ENCODE measurements around the gene RALGAPA1. TPM values are rescaled to one million over a fixed set of nuclear protein-coding genes. Genes with fewer than 3 reads are reported as not detected.
"Not testable (repeated sequence)": the region's sequence is repeated elsewhere in the genome, so short reads cannot be mapped to it uniquely, and the experiment has no call there.

RALGAPA1 gene
- total RNA-seq, 1 experiment from 2014 or later, result 138 TPM

GRCh38 chr14:35847636-35848035, 38.5 kb upstream of the RALGAPA1 start:
- no peaks in the 10 kb centered on the region for H3K27me3 ChIP-seq (ENCODE audit: low read length)

GRCh38 chr14:35844494-35844893, 35.4 kb upstream of the RALGAPA1 start:
- no peak overlapping the region for H3K4me3 ChIP-seq (ENCODE audit: low read length)
- H3K27me3 ChIP-seq (ENCODE audit: low read length), result no peaks in the 10 kb centered on the region
- DNase-seq, result no peak
- H3K27ac ChIP-seq (ENCODE audit: low read length), result no peak overlapping the region
- no peaks in the 10 kb centered on the region for H3K9me2 ChIP-seq (replicated peaks; ENCODE audit: insufficient read depth, low read length)
- H3K79me2 ChIP-seq (ENCODE audit: low read length), result peaks cover 93% of the 10 kb centered on the region
- no peaks in the 10 kb centered on the region for H4K20me1 ChIP-seq (ENCODE audit: insufficient read depth, low read depth, low read length)
- no peak overlapping the region for H3K9ac ChIP-seq (ENCODE audit: low read length)
- H3K9me3 ChIP-seq (ENCODE audit: low read length), result peaks cover 3% of the 10 kb centered on the region; the same call in 1 of the 2 replicates
- no peak overlapping the region for H2AFZ ChIP-seq (ENCODE audit: low read length)
- H3K4me1 ChIP-seq (ENCODE audit: low read length), result peaks cover 25% of the 10 kb centered on the region
- H3K4me2 ChIP-seq (ENCODE audit: low read depth, low read length, poor library complexity, severe bottlenecking), result no peak overlapping the region
- H3K36me3 ChIP-seq (ENCODE audit: insufficient read depth, low read length), result peaks cover 75% of the 10 kb centered on the region

More at GRCh38 chr14:35847636-35848035, 38.5 kb upstream of the RALGAPA1 start:
- Histone ChIP-seq H3K4me3 (ENCODE audit: low read length) (no peak overlapping the region), H3K9me3 (ENCODE audit: low read length) (no peaks in the 10 kb centered on the region), H2AFZ (ENCODE audit: low read length) (no peak overlapping the region), H3K27ac (ENCODE audit: low read length) (peak overlapping the region; percentile 37; the same call in 1 of the 2 replicates), H3K4me2 (ENCODE audit: low read depth, low read length, poor library complexity, severe bottlenecking) (no peak overlapping the region), H3K36me3 (ENCODE audit: insufficient read depth, low read length) (peaks cover 71% of the 10 kb centered on the region), H3K79me2 (ENCODE audit: low read length) (peaks cover 91% of the 10 kb centered on the region), H4K20me1 (ENCODE audit: insufficient read depth, low read depth, low read length) (no peaks in the 10 kb centered on the region), H3K9me2 (replicated peaks; ENCODE audit: insufficient read depth, low read length) (no peaks in the 10 kb centered on the region), H3K9ac (ENCODE audit: low read length) (no peak overlapping the region), H3K4me1 (ENCODE audit: low read length) (peaks cover 25% of the 10 kb centered on the region)
- no peak for DNase-seq

DNA sequence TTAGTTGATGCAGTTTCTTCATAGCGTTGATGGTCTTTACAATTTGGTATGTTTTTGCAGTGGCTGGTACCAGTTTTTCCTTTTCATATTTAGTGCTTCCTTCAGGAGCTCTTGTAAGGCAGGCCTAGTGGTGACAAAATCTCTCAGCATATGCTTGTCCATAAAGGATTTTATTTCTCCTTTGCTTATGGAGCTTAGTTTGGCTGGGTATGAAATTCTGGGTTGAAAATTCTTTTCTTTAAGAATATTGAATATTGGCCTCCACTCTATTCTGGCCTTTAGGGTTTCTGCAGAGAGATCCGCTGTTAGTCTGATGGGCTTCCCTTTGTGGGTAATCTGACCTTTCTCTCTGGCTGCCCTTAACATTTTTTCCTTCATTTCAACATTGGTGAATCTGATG, 33.1 kb upstream of the RALGAPA1 start:
- H3K27ac ChIP-seq (ENCODE audit: low read length); H3K9me3 ChIP-seq (ENCODE audit: low read length); H2AFZ ChIP-seq (ENCODE audit: low read length); H3K9ac ChIP-seq (ENCODE audit: low read length); H3K4me3 ChIP-seq (ENCODE audit: low read length); H3K4me2 ChIP-seq (ENCODE audit: low read depth, low read length, poor library complexity, severe bottlenecking); H4K20me1 ChIP-seq (ENCODE audit: insufficient read depth, low read depth, low read length); H3K27me3 ChIP-seq (ENCODE audit: low read length); DNase-seq; H3K9me2 ChIP-seq (replicated peaks; ENCODE audit: insufficient read depth, low read length): not testable (repeated sequence)
- Histone ChIP-seq H3K36me3 (ENCODE audit: insufficient read depth, low read length) (peaks cover 74% of the 10 kb centered on the region), H3K4me1 (ENCODE audit: low read length) (peaks cover 19% of the 10 kb centered on the region), H3K79me2 (ENCODE audit: low read length) (peaks cover 80% of the 10 kb centered on the region)

DNA sequence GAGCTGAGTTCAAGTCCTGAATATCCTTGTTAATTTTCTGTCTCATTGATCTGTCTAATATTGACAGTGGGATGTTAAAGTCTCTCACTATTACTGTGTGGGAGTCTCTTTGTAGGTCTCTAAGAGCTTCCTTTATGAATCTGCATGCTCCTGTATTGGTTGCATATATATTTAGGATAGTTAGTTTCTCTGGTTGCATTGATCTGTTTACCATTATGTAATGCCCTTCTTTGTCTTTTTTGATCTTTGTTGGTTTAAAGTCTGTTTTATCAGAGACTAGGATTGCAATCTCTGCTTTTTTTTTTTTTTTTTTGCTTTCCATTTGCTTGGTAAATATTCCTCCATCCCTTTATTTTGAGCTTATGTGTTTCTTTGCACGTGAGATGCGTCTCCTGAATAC, 32.6 kb upstream of the RALGAPA1 start:
- not testable (repeated sequence) for H2AFZ ChIP-seq (ENCODE audit: low read length); H3K27ac ChIP-seq (ENCODE audit: low read length); H3K4me2 ChIP-seq (ENCODE audit: low read depth, low read length, poor library complexity, severe bottlenecking); H3K9ac ChIP-seq (ENCODE audit: low read length); H4K20me1 ChIP-seq (ENCODE audit: insufficient read depth, low read depth, low read length); H3K4me3 ChIP-seq (ENCODE audit: low read length); H3K27me3 ChIP-seq (ENCODE audit: low read length); H3K9me2 ChIP-seq (replicated peaks; ENCODE audit: insufficient read depth, low read length); H3K9me3 ChIP-seq (ENCODE audit: low read length); DNase-seq
- H3K79me2 ChIP-seq (ENCODE audit: low read length), result peaks cover 75% of the 10 kb centered on the region
- peaks cover 13% of the 10 kb centered on the region for H3K4me1 ChIP-seq (ENCODE audit: low read length)
- H3K36me3 ChIP-seq (ENCODE audit: insufficient read depth, low read length), result peaks cover 79% of the 10 kb centered on the region

- no peaks in the 10 kb centered on the region for H3K27me3 ChIP-seq (ENCODE audit: low read length)
Observed at GRCh38 chr14:35835208-35835982, 26.3 kb upstream of the RALGAPA1 start.

GRCh38 chr14:35829449-35829848, 20.4 kb upstream of the RALGAPA1 start:
- Histone ChIP-seq H4K20me1 (ENCODE audit: insufficient read depth, low read depth, low read length) (no peaks in the 10 kb centered on the region; the same call in 1 of the 2 replicates), H2AFZ (ENCODE audit: low read length) (no peak overlapping the region), H3K27ac (ENCODE audit: low read length) (no peak overlapping the region), H3K4me2 (ENCODE audit: low read depth, low read length, poor library complexity, severe bottlenecking) (no peak overlapping the region), H3K4me3 (ENCODE audit: low read length) (no peak overlapping the region), H3K9me2 (replicated peaks; ENCODE audit: insufficient read depth, low read length) (no peaks in the 10 kb centered on the region), H3K9me3 (ENCODE audit: low read length) (no peaks in the 10 kb centered on the region), H3K9ac (ENCODE audit: low read length) (no peak overlapping the region), H3K36me3 (ENCODE audit: insufficient read depth, low read length) (peaks cover 37% of the 10 kb centered on the region), H3K4me1 (ENCODE audit: low read length) (peaks cover 31% of the 10 kb centered on the region), H3K79me2 (ENCODE audit: low read length) (peaks cover 73% of the 10 kb centered on the region), H3K27me3 (ENCODE audit: low read length) (no peaks in the 10 kb centered on the region)
- DNase-seq, result no peak

More at GRCh38 chr14:35835208-35835982, 26.3 kb upstream of the RALGAPA1 start:
- H3K79me2 ChIP-seq (ENCODE audit: low read length), result peaks cover 69% of the 10 kb centered on the region
- peaks cover 13% of the 10 kb centered on the region; the same call in 1 of the 2 replicates for H3K4me1 ChIP-seq (ENCODE audit: low read length)
- H3K9me3 ChIP-seq (ENCODE audit: low read length), result no peaks in the 10 kb centered on the region
- no peak overlapping the region for H2AFZ ChIP-seq (ENCODE audit: low read length)
- DNase-seq, result no peak
- H3K36me3 ChIP-seq (ENCODE audit: insufficient read depth, low read length), result peaks cover 82% of the 10 kb centered on the region
- no peak overlapping the region for H3K4me2 ChIP-seq (ENCODE audit: low read depth, low read length, poor library complexity, severe bottlenecking)
- no peak overlapping the region for H3K9ac ChIP-seq (ENCODE audit: low read length)
- H3K4me3 ChIP-seq (ENCODE audit: low read length), result no peak overlapping the region
- H3K9me2 ChIP-seq (replicated peaks; ENCODE audit: insufficient read depth, low read length), result no peaks in the 10 kb centered on the region
- no peaks in the 10 kb centered on the region for H4K20me1 ChIP-seq (ENCODE audit: insufficient read depth, low read depth, low read length)
- no peak overlapping the region for H3K27ac ChIP-seq (ENCODE audit: low read length)

- H3K79me2 ChIP-seq (ENCODE audit: low read length), result peaks cover 60% of the 10 kb centered on the region
- no peak overlapping the region for H2AFZ ChIP-seq (ENCODE audit: low read length)
- H3K9me2 ChIP-seq (replicated peaks; ENCODE audit: insufficient read depth, low read length), result no peaks in the 10 kb centered on the region
- H3K27me3 ChIP-seq (ENCODE audit: low read length), result no peaks in the 10 kb centered on the region
- peak overlapping the region; percentile 97 for H3K9ac ChIP-seq (ENCODE audit: low read length)
- H3K4me2 ChIP-seq (ENCODE audit: low read depth, low read length, poor library complexity, severe bottlenecking), result peak overlapping the region; percentile 87
- peaks cover 24% of the 10 kb centered on the region for H3K4me1 ChIP-seq (ENCODE audit: low read length)
- no peaks in the 10 kb centered on the region for H3K9me3 ChIP-seq (ENCODE audit: low read length)
- H4K20me1 ChIP-seq (ENCODE audit: insufficient read depth, low read depth, low read length), result no peaks in the 10 kb centered on the region; the same call in 1 of the 2 replicates
- H3K4me3 ChIP-seq (ENCODE audit: low read length), result peak overlapping the region; percentile 86
- H3K27ac ChIP-seq (ENCODE audit: low read length), result peak overlapping the region; percentile 8; the same call in 1 of the 2 replicates
- peaks cover 23% of the 10 kb centered on the region; the same call in 1 of the 2 replicates for H3K36me3 ChIP-seq (ENCODE audit: insufficient read depth, low read length)
- DNase-seq, result no peak
Observed at GRCh38 chr14:35827678-35828472, 18.8 kb upstream of the RALGAPA1 start.

GRCh38 chr14:35826952-35827416, 17.9 kb upstream of the RALGAPA1 start:
- Histone ChIP-seq H2AFZ (ENCODE audit: low read length) (peak overlapping the region; percentile 24; the same call in 1 of the 2 replicates), H3K9ac (ENCODE audit: low read length) (peak overlapping the region; percentile 97), H3K27me3 (ENCODE audit: low read length) (no peaks in the 10 kb centered on the region), H3K27ac (ENCODE audit: low read length) (peak overlapping the region; percentile 8; the same call in 1 of the 2 replicates), H3K4me3 (ENCODE audit: low read length) (peak overlapping the region; percentile 86), H3K9me3 (ENCODE audit: low read length) (no peaks in the 10 kb centered on the region), H3K36me3 (ENCODE audit: insufficient read depth, low read length) (peaks cover 17% of the 10 kb centered on the region; the same call in 1 of the 2 replicates), H4K20me1 (ENCODE audit: insufficient read depth, low read depth, low read length) (no peaks in the 10 kb centered on the region; the same call in 1 of the 2 replicates), H3K79me2 (ENCODE audit: low read length) (peaks cover 56% of the 10 kb centered on the region), H3K4me2 (ENCODE audit: low read depth, low read length, poor library complexity, severe bottlenecking) (peak overlapping the region; percentile 87), H3K4me1 (ENCODE audit: low read length) (peaks cover 31% of the 10 kb centered on the region), H3K9me2 (replicated peaks; ENCODE audit: insufficient read depth, low read length) (no peaks in the 10 kb centered on the region)
- no peak for DNase-seq
